PC-9 (cell line): ENCODE data around the gene KLHL41.
"Not testable (repeated sequence)": the region's sequence is repeated elsewhere in the genome, so short reads cannot be mapped to it uniquely, and the experiment has no call there.

ENCODE experiments used
- CTCF ChIP-seq: fragments of 200-600 bp; sonication (generic); conservative IDR thresholded peaks from 2 replicates; pipeline ENCODE4 v1.6.1; 2017; ENCODE audit warnings: mixed run types, antibody characterized with exemption, mild to moderate bottlenecking, moderate library complexity
- EZH2 ChIP-seq: fragments of 200-600 bp; sonication (generic); IDR thresholded peaks from 2 replicates; pipeline ENCODE4 v1.8.0; 2017; ENCODE audit warnings: antibody characterized with exemption, low read depth

- not testable (repeated sequence) for TF ChIP-seq CTCF, EZH2
Measured at GRCh38 chr2:169575264-169575663, 65.8 kb downstream of the KLHL41 start.
